HG03521 (cell line): ENCODE measurements around the gene CAMK2B.

Experiments used
- ATAC-seq: cut with Tn5 transposase; IDR thresholded peaks from one replicate; pipeline ENCODE4 v1.9.1; 2021; ENCODE audit warnings: mild to moderate bottlenecking, moderate library complexity; ENCODE audit not compliant: unreplicated experiment

Gene CAMK2B

DNA sequence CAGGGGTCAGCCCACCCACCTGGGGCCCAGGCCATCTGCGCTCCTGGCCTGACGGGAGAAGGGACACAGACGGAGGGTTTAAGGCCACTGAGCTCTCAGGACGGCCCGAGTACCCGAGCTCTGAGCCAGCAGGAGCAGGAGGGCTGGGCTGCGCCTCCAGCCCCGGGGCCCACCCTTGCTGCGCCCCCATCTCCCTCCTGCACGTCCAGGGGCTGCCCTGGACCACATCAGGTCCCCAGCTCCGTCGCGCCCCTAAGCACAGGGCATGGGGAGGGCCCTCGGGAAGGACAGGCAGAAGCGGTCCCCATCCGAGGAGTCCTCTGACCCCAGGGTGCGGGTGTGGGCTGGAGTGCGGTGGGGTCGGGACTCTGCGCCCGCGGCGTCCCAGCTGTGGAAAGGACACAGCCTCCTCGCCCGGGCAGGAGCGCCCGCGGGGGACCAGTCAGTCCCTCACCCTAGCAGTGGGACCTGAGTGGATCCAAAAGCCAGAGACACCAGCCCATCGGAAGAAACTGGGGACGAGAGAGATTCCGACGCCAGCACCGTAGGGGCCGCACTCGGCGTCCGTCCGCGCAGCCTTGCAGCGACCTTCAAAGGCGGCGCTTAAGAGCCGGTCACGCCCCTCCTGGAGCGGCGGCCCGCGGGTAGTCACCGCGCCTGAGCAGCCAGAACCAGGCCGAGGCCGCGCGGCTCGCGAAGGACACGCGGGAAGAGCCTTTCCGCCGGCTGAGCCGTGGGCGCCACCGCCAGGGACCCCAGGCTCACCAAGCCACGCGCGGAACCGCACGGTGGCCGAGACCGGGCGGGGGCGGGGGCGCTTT is 15.9 kb downstream of the CAMK2B start:
- ATAC-seq: no peak

DNA sequence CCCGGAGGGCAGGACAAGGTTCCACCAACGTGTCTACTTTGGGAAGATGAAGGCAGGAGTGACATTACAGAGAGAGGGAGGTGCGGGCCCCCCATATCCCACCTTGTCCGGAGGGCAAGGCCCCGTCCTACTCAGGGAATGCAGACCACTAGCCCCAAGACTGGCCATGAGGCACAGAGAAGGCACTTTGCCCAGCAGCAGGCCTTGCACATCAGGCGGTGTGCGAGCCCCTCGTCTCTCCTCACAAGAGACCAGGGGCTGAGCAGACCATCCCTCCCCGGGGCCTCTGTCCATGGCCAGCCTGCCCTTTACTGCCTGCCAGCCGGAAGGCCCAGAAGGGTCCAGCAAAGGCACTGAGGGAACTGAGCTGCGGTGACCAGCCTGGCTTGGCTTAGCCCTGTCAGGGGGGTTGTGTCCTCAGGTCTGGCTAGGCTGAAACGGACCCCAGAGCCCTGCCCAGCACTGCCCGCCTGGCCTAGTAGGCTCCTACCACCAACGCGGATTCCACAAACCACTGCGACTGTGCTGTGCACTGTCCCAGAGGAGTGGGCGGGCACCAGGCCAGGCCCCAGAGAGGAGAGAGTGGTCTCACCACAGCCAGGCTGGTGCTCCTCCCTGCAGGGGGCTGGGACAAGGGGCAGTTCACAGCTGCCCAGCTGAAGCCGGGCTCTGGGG is 16.7 kb downstream of the CAMK2B start:
- ATAC-seq: no peak

DNA sequence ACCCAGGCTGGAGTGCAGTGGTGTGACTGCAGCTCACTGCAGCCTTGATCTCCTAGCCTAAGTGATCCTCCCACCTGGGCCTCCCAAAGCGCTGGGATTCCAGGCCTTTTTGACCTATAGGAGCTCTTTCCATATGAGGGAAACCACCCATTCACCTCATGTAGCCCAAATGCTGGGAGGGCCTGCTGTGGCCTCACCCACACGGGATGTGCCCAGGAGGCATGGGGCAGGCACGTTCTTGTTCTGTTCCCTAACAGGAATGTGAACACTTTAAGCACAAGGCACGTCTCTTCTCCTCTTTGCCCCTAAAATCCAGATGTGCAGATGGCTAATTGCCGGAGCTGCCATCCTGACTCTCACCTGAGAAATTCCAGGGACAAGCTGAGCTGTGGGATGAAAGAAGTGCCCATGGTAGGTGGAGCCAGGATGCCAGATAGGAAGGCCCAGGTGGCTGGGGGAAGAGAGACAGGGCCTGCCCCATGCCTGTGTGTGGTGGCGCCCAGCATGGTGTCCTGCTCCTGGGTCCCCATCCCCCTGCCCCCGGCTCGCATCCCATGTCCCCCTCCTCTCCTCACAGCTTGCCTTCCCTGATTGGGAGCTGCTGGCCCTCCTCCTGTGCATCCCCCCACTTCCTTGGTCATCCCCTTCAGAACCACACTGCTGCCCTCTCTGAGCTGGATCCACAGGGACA is 17.3 kb downstream of the CAMK2B start:
- ATAC-seq: no peak

DNA sequence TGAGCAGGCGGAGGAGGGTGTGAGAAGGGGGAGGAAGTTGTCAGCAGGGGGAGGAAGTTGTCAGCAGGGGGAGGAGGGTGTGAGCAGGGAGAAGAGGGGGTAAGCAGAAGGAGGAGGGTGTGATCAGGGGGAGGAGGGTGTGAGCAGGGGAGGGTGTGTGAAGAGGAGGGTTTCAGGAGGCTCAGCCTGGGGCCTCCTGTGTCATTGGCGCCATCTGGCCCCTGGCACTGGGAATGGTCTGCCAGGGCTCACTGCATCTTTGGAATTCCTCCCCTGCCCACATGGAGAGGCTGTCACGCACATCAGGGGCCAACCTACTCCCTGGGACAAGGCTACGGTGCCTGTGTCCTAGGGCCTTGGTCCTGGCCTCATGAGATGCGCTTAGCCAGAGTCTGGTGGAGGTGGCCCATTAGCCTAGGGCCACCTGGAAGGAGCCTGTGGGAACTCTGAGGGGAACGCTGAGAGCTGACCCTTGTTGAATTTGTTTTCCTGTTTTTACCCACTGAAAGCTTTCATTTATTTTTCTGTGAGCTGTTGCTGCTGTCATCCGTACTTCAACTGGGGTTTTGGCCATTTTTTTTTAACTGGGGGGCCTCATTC is 18.0 kb downstream of the CAMK2B start:
- no peak for ATAC-seq

DNA sequence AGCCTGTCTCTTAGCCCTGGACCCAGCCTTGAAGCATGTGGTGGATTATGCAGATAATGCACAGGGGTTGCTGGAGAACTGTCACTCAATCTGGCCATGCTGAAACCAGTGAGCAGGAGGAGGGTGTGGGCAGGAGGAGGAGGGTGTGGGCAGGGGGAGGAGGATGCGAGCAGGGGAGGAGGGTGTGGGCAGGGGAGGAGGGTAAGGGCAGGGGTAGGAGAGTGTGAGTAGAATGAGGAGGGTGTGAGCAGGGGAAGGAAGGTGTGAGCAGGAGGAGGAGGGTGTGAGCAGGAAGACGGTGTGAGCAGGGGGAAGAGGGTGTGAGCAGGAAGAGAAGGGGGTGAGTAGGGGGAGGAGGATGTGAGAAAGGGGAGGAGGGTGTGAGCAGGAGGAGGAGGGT is 18.8 kb downstream of the CAMK2B start:
- ATAC-seq: no peak

DNA sequence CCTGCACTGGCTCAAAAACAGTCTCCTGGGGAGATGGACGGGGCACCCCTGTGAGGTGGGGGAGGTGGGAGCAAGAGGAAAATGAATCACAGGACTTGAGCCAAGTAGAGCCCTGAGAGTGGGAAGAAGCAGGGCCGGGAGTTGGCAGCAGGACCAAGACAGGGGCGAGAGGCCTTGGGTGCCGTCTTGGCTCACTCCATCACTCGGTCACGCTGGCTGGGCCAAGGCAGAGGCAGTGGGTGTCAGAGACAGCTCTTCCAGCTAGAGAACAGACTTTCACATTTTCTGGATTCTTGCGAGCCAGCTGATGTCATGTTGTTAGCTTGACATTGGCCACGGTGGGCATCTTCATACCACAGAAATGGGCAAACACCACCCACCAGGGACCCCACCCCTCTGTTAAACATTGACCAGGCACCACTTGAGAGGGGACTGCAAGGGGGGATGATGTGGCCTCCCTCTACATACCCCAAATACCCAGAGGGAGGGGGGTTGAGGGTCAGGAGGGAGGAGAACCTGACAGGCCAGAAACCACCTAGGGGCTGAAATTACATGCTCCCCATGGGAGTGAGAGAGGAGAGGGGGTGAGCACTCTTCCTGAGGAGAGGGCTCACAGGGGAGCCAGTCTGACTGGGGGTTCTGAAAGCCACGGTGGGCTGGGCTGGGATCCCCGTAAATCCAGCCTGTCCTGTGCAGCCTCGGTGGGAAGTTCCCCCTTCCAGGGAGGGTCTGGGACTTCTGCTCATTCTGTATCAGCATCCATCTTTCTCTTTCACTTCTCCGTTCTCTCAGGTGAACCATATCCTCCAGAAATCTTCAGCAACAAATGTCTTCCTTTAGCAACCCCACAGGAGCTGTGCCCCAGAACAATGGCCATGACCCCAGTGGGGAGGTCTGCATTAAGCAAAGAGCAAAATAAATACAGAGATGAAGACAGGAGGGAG is 19.6 kb downstream of the CAMK2B start:
- ATAC-seq: no peak

DNA sequence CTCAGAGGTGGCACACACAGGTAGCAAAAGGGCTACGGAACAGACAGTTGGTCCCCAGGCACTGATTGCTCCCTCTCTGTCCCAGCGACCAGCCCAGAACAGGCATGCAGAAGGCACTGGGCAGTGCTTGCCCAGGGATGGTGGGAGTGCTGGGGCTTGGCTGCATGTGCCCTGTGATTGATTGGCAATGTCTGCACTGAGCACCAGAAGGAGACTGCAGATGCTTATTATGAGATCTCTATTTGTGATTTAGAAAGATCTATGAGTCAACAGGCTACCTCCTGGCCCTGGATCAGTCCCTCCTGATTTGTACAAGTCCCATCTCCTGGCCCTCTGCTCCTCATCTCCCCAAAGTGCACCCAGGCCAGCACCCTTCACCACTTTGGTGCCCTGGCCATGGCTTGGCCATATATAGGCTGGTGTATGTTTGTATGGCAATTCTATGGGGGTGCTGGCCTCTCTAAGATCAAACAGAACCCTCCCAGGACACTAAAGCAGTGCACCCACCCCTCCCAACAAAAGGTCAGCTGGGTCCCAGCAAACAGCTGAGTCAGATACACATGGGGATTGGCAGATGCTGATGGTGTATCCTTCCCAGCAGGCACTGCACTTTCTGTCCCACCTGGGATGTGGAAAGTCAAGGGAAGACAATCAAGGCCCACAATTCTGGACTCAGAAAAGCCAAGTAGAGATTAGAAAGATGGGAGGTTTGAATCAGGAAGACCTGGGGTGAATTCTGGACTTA is 30.9 kb downstream of the CAMK2B start:
- ATAC-seq: no peak

DNA sequence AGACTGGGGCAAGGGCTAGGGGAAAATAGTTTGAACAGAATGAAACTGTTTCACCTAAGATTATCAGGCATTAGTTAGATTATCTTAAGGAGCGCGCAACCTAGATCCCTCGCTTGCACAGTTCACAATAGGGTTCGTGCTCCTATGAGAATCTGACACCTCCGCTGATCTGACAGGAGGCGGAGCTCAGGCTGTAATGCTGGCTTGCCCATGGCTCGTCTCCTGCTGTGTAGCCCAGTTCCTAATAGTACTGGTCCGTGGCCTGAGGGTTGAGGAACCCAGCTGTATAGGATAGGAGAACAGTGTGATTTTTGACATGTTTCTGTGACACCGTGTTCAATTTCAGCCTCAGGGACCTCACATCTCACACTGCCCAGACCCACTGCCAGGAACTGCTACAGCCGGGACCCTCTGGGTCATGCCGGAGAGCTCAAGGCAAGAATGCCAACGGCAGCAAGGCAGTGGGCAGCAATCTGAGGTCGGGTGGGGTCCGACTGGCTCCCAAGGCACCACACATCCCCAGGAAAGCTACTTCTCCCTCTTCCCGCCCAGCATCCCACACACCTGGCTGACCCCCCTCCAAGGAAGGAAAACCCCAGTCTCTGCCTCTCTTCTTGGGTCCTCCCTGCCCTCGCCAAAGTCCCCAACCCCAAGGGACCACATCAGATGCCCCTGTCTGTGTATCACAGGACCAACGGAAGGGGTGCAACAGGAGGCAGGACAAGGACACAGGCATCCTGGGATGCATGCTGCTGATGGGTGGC is 31.7 kb downstream of the CAMK2B start:
- ATAC-seq: no peak

DNA sequence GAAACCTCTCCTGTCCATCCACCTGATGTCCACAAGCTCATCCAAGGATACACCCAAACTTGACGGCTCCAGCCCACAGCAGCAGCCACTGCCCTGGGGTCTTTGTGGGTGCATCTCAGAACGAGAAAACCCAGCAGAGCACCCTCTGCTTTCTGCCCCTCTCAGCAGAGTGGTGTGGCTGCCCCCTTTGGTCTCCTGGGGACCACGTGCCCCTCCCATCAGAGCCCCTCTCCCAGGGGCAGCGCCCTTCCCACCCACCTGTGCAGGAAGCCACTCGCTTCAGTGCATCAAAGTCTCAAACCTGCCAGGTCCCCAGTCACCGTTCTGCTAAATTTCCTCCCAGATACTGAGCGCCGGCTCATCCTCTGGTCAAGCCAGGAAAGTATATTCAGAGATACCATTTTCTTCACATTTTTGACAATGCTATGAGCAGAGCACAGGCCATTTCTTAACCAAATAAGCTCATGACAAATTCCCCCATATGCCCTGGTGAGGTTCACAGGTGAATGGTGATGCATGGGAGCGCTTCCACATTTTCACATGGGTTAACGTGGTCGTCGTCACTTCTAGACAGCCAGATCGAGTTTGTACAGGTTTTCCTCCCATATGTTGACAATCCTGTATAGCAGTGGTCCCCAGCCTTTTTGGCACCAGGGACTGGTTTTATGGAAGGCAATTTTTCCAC is 32.4 kb downstream of the CAMK2B start:
- ATAC-seq: no peak

DNA sequence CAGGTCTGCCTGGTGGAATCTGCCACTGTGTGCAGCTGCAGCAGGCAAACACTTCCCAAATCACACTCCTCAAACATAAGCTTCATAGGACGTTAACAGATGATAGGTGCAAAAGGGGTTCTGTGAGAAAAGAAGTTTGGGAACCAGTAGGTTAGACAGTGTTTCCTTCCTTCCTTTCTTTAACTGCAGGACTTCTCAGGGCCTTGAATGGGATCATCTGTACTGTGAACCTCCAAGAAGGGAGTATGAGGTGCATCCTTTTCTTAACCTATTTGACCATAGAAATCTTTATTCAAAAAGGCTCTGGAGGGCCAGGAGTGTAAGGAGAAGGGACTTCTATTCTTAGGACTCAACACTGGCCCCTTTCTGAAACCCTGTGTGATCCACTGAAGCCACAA is 33.0 kb downstream of the CAMK2B start:
- ATAC-seq: no peak

DNA sequence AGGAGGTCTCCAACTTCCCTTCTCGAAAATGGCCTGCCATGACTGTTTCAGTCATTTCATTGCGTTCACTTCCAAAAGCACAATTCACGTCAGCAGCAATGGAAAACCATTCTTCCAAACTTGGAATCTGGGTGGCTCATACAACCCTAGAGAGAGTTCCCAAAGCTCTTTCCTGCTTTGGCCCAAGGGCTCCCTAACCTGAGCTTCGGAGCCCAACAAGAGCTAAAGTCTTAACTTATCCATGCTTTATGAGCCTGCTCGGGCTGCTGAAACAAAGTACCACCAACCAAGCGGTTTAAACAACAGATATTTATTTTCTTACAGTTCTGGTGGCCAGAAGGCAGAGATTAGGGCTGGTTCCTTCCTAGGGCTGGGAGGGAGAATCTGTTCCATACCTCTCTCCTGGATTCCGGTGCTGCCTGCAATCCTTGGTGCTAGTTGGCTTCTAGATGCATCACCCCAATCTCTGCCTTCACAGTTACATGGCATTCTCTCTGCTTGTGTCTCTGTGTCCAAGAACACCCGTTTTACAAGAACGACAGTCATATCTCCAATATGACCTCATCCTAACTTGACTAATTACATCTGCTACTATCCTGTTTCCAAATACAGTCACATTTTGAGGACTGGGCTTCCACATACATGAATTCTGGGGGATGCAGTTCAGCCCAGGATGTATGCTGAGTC is 33.5 kb downstream of the CAMK2B start:
- no peak for ATAC-seq

DNA sequence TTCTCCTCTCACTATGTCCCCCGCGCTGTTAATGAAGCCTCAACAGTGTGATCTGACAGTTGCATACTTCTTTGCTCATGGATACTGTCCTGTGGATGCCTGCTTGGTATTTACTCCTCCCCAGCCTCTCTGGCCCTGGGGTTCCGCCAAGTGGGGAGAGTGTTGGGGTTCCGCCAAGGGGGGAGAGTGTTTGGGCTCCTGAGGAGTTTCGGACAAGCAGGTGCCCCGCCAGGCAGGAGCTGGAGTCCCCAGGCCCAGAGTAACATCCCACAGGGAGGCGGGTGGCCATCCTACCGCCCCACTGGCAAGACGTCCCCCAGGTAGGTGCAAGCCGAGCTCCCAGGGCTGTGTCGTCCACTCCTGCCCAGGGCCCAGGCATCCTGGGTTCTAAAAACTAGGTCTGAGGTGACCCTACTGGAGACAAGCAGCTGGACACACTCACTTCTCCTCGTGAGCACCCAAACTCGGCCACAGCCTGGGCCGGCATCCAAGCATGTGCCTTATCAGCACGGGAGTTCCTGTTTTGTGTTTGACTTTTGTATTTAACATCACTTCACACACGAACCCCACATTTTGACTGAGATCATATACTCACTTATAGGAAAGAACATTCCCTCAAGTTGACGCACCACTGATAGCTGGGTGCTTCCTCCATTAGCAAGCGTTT is 34.2 kb downstream of the CAMK2B start:
- ATAC-seq: no peak

DNA sequence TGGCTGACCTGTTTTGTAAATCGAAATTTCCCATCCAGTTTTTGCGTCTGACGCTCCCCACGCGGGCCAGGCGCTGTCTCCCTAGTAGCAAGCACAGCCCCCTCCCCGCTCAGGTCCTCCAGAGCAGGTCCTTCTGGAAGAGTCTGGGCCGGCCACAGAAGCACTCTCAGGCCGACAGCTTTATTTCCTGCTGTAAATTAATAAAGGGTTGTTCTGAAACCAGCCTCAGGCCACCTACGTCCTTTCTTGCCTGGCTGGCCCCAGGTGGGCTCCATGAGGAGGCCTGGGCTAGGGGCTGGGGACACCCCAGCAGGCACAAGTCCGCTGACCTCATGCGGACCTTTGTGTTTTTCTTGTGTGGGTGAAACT is 35.2 kb downstream of the CAMK2B start:
- ATAC-seq: no peak

DNA sequence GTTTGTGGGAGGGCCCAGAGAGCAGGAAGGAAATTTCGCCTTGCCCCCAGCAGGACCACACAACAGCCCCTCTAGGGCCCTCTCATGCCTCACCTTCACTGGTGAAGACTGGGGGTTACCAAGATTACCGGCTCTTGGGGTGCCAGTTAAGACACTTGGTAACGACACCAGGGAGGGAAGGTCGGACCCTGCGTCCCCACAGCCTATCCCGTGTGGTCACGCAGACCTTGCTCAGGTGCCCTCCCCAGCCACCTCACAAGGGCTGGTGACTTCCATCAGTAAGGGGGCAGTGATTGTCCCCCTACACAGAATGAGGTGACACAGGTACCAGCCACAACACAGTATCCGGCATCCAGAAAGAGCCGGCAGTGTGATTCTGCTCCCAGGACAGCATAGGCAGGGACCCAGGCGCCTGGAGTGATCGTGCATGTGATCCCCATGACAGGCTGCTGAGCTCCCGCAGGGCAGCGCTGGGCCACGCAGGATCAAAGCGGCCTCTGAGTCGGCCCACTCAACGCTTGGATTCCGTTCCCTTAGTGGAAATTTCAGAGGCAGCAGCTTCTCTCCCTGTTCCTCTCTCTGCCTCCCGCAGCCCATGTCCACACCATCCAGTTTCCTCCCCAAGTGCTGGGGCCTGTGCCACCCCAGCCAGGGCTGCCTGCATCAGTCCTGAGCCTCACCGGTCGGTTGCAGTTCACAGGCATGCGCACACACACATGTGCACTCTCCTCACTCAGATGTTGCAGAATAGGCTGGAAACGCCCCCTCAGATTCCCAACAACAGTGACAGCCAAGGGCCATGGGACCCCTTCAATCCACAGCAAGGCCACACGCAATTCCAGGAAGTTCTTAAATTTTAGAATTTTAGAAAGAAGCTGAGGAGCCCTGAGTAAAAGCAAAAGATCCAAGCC is 35.8 kb downstream of the CAMK2B start:
- ATAC-seq: no peak

DNA sequence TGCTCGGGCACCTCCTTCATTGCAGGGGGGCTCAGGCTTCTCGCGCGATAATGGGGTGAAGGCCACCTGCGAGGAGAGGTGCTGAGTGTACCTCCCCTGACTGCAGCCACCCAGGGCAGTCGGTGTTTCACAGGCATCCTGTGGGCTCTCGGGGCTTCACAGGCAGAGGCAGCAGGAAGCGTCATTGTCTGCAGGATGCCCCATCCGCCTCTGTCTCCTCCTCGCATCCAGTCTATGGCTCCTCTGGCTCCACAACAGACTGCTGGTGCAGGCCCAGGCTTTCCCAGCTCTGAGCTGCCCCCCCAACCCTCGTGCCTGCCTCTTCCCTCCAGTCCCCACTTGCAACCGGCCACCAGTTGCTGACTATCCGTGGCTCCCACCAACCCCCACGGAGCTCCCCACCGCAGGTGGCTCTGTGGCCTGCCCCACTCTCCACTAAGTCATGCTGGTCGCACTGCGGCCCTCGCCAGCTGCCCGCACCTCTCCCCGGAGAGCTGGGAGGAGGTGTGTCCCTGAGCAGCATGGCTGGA is 36.5 kb downstream of the CAMK2B start:
- no peak for ATAC-seq

DNA sequence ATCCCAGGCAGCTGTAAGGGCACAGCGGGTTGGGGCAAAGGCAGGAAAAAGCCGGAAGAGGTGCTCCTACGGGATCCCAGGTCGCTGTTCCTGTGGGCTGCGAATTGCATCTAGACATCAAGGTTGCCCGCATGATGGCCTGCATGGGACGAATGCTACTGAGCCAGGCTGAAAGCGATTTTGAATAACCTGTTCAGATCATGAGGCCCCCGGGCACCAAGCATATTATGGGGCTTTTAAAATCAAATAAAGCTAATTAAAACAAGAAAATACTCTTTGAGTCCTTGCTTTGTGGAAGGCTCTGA is 37.1 kb downstream of the CAMK2B start:
- no peak for ATAC-seq
